Measurements from ENCODE around the gene PLB1.

DNA sequence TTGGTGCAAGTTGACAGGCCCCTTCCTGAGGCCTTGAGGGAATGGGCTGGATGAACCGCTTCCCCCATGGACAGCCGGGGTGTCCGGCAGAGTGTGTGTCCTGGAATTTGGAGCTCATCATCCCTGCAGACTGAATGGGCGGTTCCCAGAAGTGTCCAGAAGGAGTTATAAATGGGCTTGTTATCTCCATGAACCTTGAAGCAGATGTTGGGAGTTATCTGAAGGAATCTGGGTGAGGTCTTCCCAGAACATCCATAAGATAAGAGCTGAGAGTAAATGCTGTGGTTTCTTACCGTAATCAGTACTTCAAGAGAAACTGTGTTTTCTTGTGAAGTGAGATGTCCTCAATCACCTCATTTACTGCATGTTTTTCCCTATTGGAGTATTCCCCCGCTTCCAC, 21.1 kb downstream of the PLB1 start:
- TF ChIP-seq, protein P1, sequence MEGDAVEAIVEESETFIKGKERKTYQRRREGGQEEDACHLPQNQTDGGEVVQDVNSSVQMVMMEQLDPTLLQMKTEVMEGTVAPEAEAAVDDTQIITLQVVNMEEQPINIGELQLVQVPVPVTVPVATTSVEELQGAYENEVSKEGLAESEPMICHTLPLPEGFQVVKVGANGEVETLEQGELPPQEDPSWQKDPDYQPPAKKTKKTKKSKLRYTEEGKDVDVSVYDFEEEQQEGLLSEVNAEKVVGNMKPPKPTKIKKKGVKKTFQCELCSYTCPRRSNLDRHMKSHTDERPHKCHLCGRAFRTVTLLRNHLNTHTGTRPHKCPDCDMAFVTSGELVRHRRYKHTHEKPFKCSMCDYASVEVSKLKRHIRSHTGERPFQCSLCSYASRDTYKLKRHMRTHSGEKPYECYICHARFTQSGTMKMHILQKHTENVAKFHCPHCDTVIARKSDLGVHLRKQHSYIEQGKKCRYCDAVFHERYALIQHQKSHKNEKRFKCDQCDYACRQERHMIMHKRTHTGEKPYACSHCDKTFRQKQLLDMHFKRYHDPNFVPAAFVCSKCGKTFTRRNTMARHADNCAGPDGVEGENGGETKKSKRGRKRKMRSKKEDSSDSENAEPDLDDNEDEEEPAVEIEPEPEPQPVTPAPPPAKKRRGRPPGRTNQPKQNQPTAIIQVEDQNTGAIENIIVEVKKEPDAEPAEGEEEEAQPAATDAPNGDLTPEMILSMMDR (IDR thresholded peaks at IDR 0.05): no peak
- no peak for TF ChIP-seq POLR2A (IDR thresholded peaks at IDR 0.05)

Measured in esophagus squamous epithelium (tissue), 4 donors.